GM19468 (cell line): ENCODE measurements around the gene GRHPR.
A peak's percentile ranks its signal among the peaks of the same experiment; 100 is the strongest.

Source experiments
- ATAC-seq: cut with Tn5 transposase; IDR thresholded peaks from one replicate; pipeline ENCODE4 v1.9.1; 2021; ENCODE audit warnings: mild to moderate bottlenecking, moderate library complexity, moderate number of reproducible peaks; ENCODE audit not compliant: unreplicated experiment; ENCODE audit errors: extremely low read depth

GRHPR gene

GRCh38 chr9:37422289-37423104 is at the start of gene GRHPR:
Gene GRHPR (plus strand): TSS chr9:37422696. CDS start chr9:37422751, 55 bp downstream.
- peak; percentile 64 for ATAC-seq

- ATAC-seq, result no peak
Measured at GRCh38 chr9:37372839-37373238, 49.7 kb upstream of the GRHPR start.

- no peak for ATAC-seq
Measured at GRCh38 chr9:37373621-37374020, 48.9 kb upstream of the GRHPR start.

GRCh38 chr9:37374892-37375291 is 47.6 kb upstream of the GRHPR start:
- no peak for ATAC-seq

- ATAC-seq, result no peak
Measured at GRCh38 chr9:37377688-37378612, 44.5 kb upstream of the GRHPR start.

- no peak for ATAC-seq
Measured at GRCh38 chr9:37378613-37379004, 43.9 kb upstream of the GRHPR start.

GRCh38 chr9:37379835-37380234 is 42.7 kb upstream of the GRHPR start:
- no peak for ATAC-seq

- ATAC-seq, result no peak
Measured at GRCh38 chr9:37380570-37380969, 41.9 kb upstream of the GRHPR start.

GRCh38 chr9:37381094-37381741 is 41.3 kb upstream of the GRHPR start:
- no peak for ATAC-seq

GRCh38 chr9:37382161-37382981 is 40.1 kb upstream of the GRHPR start:
- no peak for ATAC-seq

GRCh38 chr9:37382982-37383357 is 39.5 kb upstream of the GRHPR start:
- ATAC-seq, result no peak

GRCh38 chr9:37383393-37383792 is 39.1 kb upstream of the GRHPR start:
- no peak for ATAC-seq

- no peak for ATAC-seq
Measured at GRCh38 chr9:37383876-37384746, 38.4 kb upstream of the GRHPR start.

GRCh38 chr9:37385286-37385685 is 37.2 kb upstream of the GRHPR start:
- ATAC-seq, result no peak

GRCh38 chr9:37386988-37387387 is 35.5 kb upstream of the GRHPR start:
- no peak for ATAC-seq

- peak; percentile 84 for ATAC-seq
Measured at GRCh38 chr9:37390759-37391158, 31.7 kb upstream of the GRHPR start.

- ATAC-seq, result no peak
Measured at GRCh38 chr9:37392272-37392671, 30.2 kb upstream of the GRHPR start.

GRCh38 chr9:37395229-37395628 is 27.3 kb upstream of the GRHPR start:
- ATAC-seq, result no peak

- no peak for ATAC-seq
Measured at GRCh38 chr9:37395663-37396062, 26.8 kb upstream of the GRHPR start.
